ENCODE results near the gene LHFPL2. TPM values are rescaled to one million over a fixed set of nuclear protein-coding genes. Genes with fewer than 3 reads are reported as not detected.
A peak's percentile ranks its signal among the peaks of the same experiment; 100 is the strongest.

Gene LHFPL2
- polyA plus RNA-seq, 3 donors: 3.7 to 11.6 (median 7.3) TPM

DNA sequence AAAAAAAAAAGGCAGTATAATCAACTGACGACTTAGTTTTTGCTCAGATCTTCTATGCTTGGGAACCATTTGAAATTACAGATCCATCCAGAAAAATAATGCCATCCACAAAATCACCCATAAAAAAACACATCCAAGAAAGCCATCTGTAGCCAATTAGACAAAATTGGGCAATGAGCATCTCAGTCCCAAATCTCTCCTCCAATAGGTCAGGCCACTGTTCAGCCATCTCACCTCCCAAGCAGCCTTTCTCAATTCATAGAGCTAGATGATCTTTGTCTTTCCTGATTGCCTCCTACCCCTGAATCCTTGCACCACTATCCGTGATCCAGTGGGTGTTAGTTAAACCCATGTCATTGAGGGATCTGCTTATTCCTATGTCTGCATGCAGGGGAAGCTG is 148.5 kb downstream of the LHFPL2 start:
- Histone ChIP-seq H3K4me1 (ENCODE audit: control insufficient read depth in 1 of 2, insufficient read depth in 2 of 2, low read length in 2 of 2) (peaks cover 36 to 39% of the 10 kb centered on the region in 2 donors), H2AFZ (ENCODE audit: insufficient read depth, low read depth, low read length, poor library complexity, severe bottlenecking) (no peak overlapping the region), H3K4me3 (replicated peaks in 1 of 3; ENCODE audit: low read depth in 2 of 3, low read length in 3 of 3) (no peak overlapping the region), H3K79me2 (ENCODE audit: insufficient read depth, low read length) (peaks cover 46% of the 10 kb centered on the region), H3K27ac (ENCODE audit: low read depth in 1 of 2, low read length in 2 of 2) (no peak overlapping the region), H3K27me3 (ENCODE audit: control insufficient read depth in 2 of 2, insufficient read depth in 2 of 2, low read length in 2 of 2) (no peaks in the 10 kb centered on the region), H4K20me1 (ENCODE audit: insufficient read depth, low read length) (peaks cover 30% of the 10 kb centered on the region), H3K4me2 (replicated peaks; ENCODE audit: extremely low read depth, low read length, poor library complexity, severe bottlenecking) (no peak overlapping the region), H3K9me3 (replicated peaks in 1 of 2; ENCODE audit: control insufficient read depth in 1 of 2, insufficient read depth in 1 of 2, low read length in 2 of 2) (no peaks in the 10 kb centered on the region), H3K36me3 (replicated peaks in 1 of 2; ENCODE audit: control insufficient read depth in 1 of 2, insufficient read depth in 2 of 2, low read length in 2 of 2) (peaks cover 0 to 5% of the 10 kb centered on the region in 2 donors), H3K9ac (ENCODE audit: insufficient read depth, low read length, poor library complexity, severe bottlenecking) (no peak overlapping the region)
- intact Hi-C loops (cut with micrococcal nuclease): no loop called here
- WGBS (ENCODE audit: insufficient coverage): no CpG with 5 or more reads among the region's 2 CpGs
- TF ChIP-seq, protein P1, sequence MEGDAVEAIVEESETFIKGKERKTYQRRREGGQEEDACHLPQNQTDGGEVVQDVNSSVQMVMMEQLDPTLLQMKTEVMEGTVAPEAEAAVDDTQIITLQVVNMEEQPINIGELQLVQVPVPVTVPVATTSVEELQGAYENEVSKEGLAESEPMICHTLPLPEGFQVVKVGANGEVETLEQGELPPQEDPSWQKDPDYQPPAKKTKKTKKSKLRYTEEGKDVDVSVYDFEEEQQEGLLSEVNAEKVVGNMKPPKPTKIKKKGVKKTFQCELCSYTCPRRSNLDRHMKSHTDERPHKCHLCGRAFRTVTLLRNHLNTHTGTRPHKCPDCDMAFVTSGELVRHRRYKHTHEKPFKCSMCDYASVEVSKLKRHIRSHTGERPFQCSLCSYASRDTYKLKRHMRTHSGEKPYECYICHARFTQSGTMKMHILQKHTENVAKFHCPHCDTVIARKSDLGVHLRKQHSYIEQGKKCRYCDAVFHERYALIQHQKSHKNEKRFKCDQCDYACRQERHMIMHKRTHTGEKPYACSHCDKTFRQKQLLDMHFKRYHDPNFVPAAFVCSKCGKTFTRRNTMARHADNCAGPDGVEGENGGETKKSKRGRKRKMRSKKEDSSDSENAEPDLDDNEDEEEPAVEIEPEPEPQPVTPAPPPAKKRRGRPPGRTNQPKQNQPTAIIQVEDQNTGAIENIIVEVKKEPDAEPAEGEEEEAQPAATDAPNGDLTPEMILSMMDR (IDR thresholded peaks at IDR 0.05): no peak
- Mint-ChIP-seq H3K36me3 (peaks cover 30 to 47% of the 10 kb centered on the region in 2 donors), H3K4me3 (no peak overlapping the region), H3K27ac (peak overlapping the region in 2 of 7 donors; percentile 32 to 62), H3K9me3 (peaks cover 0 to 2% (median 0%) of the 10 kb centered on the region in 7 donors), H3K4me1 (peaks cover 72% of the 10 kb centered on the region), H3K27me3 (ENCODE audit: low read depth in 3 of 3) (peaks cover 0 to 2% (median 0%) of the 10 kb centered on the region in 3 donors)
- DNase-seq: no peak

DNA sequence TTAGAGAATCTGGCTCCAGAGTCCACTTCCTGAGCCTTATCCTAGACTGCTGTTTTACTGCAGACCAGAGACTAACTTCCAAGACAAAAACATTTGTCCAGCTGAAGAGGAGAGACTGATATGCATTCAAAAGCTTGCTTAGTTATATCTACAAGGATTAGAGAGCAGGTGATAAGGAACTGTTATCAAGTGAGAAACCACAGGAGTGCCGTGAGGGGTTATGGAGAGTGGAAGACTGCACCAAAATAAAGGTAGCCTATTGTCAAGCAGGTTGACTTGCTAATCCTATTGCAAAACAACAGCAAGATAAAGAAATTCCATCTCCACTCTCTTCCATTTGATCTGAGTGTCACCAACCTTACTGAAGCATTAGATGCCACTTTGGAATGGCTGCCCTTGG is 149.1 kb downstream of the LHFPL2 start:
- Histone ChIP-seq H3K9me3 (replicated peaks in 1 of 2; ENCODE audit: control insufficient read depth in 1 of 2, insufficient read depth in 1 of 2, low read length in 2 of 2) (no peaks in the 10 kb centered on the region), H3K4me3 (replicated peaks in 1 of 3; ENCODE audit: low read depth in 2 of 3, low read length in 3 of 3) (no peak overlapping the region), H4K20me1 (ENCODE audit: insufficient read depth, low read length) (peaks cover 27% of the 10 kb centered on the region), H3K9ac (ENCODE audit: insufficient read depth, low read length, poor library complexity, severe bottlenecking) (no peak overlapping the region), H3K4me1 (ENCODE audit: control insufficient read depth in 1 of 2, insufficient read depth in 2 of 2, low read length in 2 of 2) (peaks cover 36 to 39% of the 10 kb centered on the region in 2 donors), H3K27ac (ENCODE audit: low read depth in 1 of 2, low read length in 2 of 2) (no peak overlapping the region), H3K27me3 (ENCODE audit: control insufficient read depth in 2 of 2, insufficient read depth in 2 of 2, low read length in 2 of 2) (no peaks in the 10 kb centered on the region), H3K4me2 (replicated peaks; ENCODE audit: extremely low read depth, low read length, poor library complexity, severe bottlenecking) (no peak overlapping the region), H3K36me3 (replicated peaks in 1 of 2; ENCODE audit: control insufficient read depth in 1 of 2, insufficient read depth in 2 of 2, low read length in 2 of 2) (no peaks in the 10 kb centered on the region), H3K79me2 (ENCODE audit: insufficient read depth, low read length) (peaks cover 42% of the 10 kb centered on the region), H2AFZ (ENCODE audit: insufficient read depth, low read depth, low read length, poor library complexity, severe bottlenecking) (no peak overlapping the region)
- H3K27ac Mint-ChIP-seq: no peak overlapping the region
- H3K27me3 Mint-ChIP-seq (ENCODE audit: low read depth in 3 of 3): peaks cover 0 to 2% (median 0%) of the 10 kb centered on the region in 3 donors
- peaks cover 0 to 2% (median 0%) of the 10 kb centered on the region in 7 donors for H3K9me3 Mint-ChIP-seq
- TF ChIP-seq, protein P1 (IDR thresholded peaks at IDR 0.05): no peak
- no CpG with 5 or more reads among the region's 1 CpG for WGBS (ENCODE audit: insufficient coverage)
- no peak overlapping the region for H3K4me3 Mint-ChIP-seq
- H3K4me1 Mint-ChIP-seq: peaks cover 71% of the 10 kb centered on the region
- intact Hi-C loops (cut with micrococcal nuclease): loop anchor here in 1 of 2 donors (10.0 kb wide), 1 partner anchor 145 kb away; the partner anchor contains the start of gene LHFPL2
- DNase-seq: no peak
- peaks cover 28 to 47% of the 10 kb centered on the region in 2 donors for H3K36me3 Mint-ChIP-seq

Data from CD14-positive monocyte (primary cell).